ENCODE measurements around the gene PROCA1. TPM values are rescaled to one million over a fixed set of nuclear protein-coding genes. Genes with fewer than 3 reads are reported as not detected.

Gene PROCA1
- total and polyA plus RNA-seq, 2 of the 13 experiments (the other 11 are each of a cell fraction or from before 2014, with no cell fraction given), result 0.73 to 1.5 TPM

- TF ChIP-seq ZNF280D (CRISPR knock-in tag; IDR thresholded peaks at IDR 0.05) (no peak), HOXA7 (CRISPR knock-in tag; IDR thresholded peaks at IDR 0.05) (0 out of 2 replicates have a peak, but pooled peaks have one; percentile 42), MZF1 (CRISPR knock-in tag; IDR thresholded peaks at IDR 0.05; ENCODE audit: borderline replicate concordance) (no peak), POLR2A (IDR thresholded peaks at IDR 0.05; ENCODE audit: insufficient read depth in 1 of 2, low read depth in 2 of 2, low read length in 2 of 2) (peak; percentile 83 to 89; a peak in 2 of 4 replicates), ZFYVE20 (CRISPR knock-in tag; IDR thresholded peaks at IDR 0.05; ENCODE audit: borderline replicate concordance, low read depth) (peak; percentile 86), SALL2 (CRISPR knock-in tag; IDR thresholded peaks at IDR 0.05) (peak; percentile 76), GRHL1 (CRISPR knock-in tag; conservative IDR thresholded peaks at IDR 0.05) (no peak), DRAP1 (CRISPR knock-in tag; IDR thresholded peaks at IDR 0.05) (no peak; the same call in 1 of the 2 replicates), HDAC1 (CRISPR knock-in tag; IDR thresholded peaks at IDR 0.05) (no peak), IRX3 (CRISPR knock-in tag; IDR thresholded peaks at IDR 0.05; ENCODE audit: borderline replicate concordance, low read depth) (no peak), MYC (CRISPR knock-in tag; IDR thresholded peaks at IDR 0.05; ENCODE audit: borderline replicate concordance) (peak; percentile 97), EED (CRISPR knock-in tag; IDR thresholded peaks at IDR 0.05) (no peak), SETDB1 (CRISPR knock-in tag; IDR thresholded peaks at IDR 0.05; ENCODE audit: borderline replicate concordance) (no peak), ZNF329 (CRISPR knock-in tag; IDR thresholded peaks at IDR 0.05; ENCODE audit: low read depth) (no peak), PHF21A (CRISPR knock-in tag; IDR thresholded peaks at IDR 0.05) (no peak), ZNF570 (CRISPR knock-in tag; IDR thresholded peaks at IDR 0.05; ENCODE audit: borderline replicate concordance) (peak; percentile 75; the same call in 1 of the 2 replicates), ZHX2 (IDR thresholded peaks at IDR 0.05; ENCODE audit: low read depth) (no peak), ZHX2 (CRISPR knock-in tag; IDR thresholded peaks at IDR 0.05; ENCODE audit: borderline replicate concordance) (no peak), ZNF674 (CRISPR knock-in tag; IDR thresholded peaks at IDR 0.05; ENCODE audit: low read depth) (no peak)
Observed at GRCh38 chr17:28725660-28726225, 14.1 kb upstream of the PROCA1 start (continued).

Measured in HepG2 (cell line).